Ishikawa (cell line): ENCODE results near the gene TBC1D5.

Source experiments
- EP300 ChIP-seq: IDR thresholded peaks from 2 replicates; pipeline ENCODE4 v1.6.1; 2012; ENCODE audit warnings: borderline replicate concordance
- TAF1 ChIP-seq: IDR thresholded peaks from 2 replicates; pipeline ENCODE4 v1.6.1; 2012; ENCODE audit warnings: low read depth, mild to moderate bottlenecking
- TEAD4 ChIP-seq: IDR thresholded peaks from 2 replicates; pipeline ENCODE4 v1.6.1; 2012
- YY1 ChIP-seq: IDR thresholded peaks from 2 replicates; pipeline ENCODE4 v1.6.1; 2012; ENCODE audit warnings: low read depth
- TF ChIP-seq, protein P1 (sequence below): IDR thresholded peaks from 2 replicates; pipeline ENCODE4 v1.6.1; 2012

DNA sequence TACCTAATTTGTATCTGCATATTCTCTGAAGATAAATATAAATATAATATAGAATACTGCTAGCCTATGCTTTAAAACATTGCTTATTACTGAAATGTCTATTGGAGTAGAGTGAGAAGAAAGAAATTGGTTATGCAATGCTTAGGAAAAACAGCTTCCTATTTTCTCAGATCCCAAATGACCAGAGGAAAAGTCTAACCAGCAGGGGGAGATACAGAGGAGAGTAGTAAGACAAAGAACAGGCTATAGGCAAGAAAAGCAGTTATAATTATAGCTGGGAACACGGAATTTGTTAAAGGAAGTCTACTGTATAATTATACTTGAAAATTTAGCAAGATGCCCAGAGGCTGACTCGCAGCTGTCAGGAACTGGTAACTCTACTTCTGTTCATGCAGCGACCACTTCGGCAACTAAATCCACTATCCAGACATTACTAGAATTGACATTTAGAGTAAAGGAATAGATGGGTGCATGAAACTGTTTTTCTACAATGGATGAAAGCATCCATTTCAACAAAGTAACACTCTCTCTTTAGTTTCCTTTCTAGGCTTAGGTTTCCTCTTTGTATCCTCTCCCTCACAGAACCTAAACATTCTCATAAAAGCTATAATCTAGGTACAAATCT is 97.2 kb downstream of the TBC1D5 start:
- TF ChIP-seq TAF1 = no peak
- TF ChIP-seq, protein P1, sequence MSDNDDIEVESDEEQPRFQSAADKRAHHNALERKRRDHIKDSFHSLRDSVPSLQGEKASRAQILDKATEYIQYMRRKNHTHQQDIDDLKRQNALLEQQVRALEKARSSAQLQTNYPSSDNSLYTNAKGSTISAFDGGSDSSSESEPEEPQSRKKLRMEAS = no peak
- TF ChIP-seq YY1 = no peak
- no peak for TF ChIP-seq EP300
- TF ChIP-seq TEAD4 = no peak
